ENCODE measurements around the gene PRKCE.

Gene PRKCE

DNA sequence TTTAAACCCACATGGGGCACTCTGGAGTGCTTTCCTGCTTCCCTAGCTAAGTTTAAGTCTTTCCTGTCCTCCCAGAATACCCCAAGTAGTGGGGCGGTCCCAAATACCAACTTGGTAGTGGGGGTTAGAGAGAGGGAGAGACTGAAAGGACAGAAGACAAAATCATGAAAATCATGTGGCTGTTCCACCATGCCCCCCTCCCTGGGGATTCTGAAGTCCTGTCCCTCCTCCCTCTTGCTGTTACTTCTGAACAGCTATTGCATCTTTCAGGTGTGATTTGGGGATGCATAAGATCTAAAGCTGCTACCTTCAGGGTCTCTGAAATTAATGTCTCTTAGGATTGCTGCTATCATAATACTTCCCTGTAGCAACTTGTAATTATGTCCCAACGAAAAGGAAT lies 378.9 kb downstream of the PRKCE start:
- Histone ChIP-seq H3K4me1 (ENCODE audit: insufficient read depth, low read length) (0 out of 2 replicates have a peak, but pooled peaks cover 4% of the 10 kb centered on the region), H3K36me3 (ENCODE audit: insufficient read depth, low read length) (no peaks in the 10 kb centered on the region)

DNA sequence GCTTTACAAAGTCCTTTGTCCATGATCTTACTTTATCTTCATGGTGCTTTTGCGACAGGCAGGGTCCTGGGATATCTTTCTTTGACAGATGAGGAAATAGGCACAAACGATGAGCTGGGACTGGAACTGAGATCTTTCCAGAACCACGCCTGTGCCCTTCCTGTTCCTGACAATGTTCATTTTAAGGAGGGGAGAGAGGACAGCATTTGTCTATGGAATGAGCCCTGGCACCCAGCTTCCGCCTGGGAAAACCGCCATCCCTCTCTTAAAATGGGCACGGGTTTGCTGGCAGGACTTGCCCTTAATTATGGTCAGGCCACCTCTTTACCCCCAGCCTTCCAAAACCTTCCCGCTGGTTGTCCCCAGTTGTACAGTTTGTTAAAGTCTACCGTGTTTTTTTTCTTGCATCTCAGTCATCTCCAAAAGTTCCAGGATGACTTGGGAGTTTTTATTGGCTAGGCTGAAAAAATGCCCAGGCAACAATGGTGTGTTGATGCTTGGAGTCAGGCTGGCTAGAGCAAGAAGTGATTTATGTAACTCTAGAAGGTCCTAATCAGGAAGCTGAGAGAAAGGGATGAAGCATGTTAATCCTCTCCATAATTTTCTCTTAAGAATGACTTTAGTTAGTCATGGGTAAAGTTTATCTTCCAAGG lies 380.8 kb downstream of the PRKCE start:
- H3K9ac ChIP-seq (ENCODE audit: low read depth, low read length): no peak overlapping the region
- H3K36me3 ChIP-seq (ENCODE audit: insufficient read depth, low read length): no peaks in the 10 kb centered on the region
- 0 out of 2 replicates have a peak, but pooled peaks cover 4% of the 10 kb centered on the region for H3K4me1 ChIP-seq (ENCODE audit: insufficient read depth, low read length)
- H3K9me3 ChIP-seq (ENCODE audit: control insufficient read depth, insufficient read depth, low read length): no peaks in the 10 kb centered on the region

More for the DNA sequence above, 378.9 kb downstream of the PRKCE start:
- H3K9me3 ChIP-seq (ENCODE audit: control insufficient read depth, insufficient read depth, low read length): no peaks in the 10 kb centered on the region
- H3K9ac ChIP-seq (ENCODE audit: low read depth, low read length): no peak overlapping the region

DNA sequence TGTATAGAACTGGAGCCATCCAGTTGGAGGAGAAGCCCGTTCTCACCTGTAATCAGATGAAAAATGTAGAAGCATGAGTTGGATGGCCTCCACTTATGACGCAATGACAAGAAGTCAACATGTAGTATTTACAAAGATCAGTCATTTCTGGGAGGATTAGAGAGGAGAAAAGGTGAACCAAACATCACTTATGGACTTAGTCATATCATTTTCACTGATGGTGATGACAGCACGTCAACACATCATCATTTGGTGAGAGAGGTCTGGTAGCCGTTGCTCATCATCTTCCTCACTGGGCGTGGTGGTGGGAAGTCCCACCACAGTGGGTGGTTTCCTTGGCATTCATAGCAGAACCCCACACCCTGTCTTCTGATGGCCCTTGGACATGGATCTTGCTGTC lies 381.5 kb downstream of the PRKCE start:
- H3K36me3 ChIP-seq (ENCODE audit: insufficient read depth, low read length): no peaks in the 10 kb centered on the region
- H3K9me3 ChIP-seq (ENCODE audit: control insufficient read depth, insufficient read depth, low read length): no peaks in the 10 kb centered on the region
- H3K4me1 ChIP-seq (ENCODE audit: insufficient read depth, low read length): 0 out of 2 replicates have a peak, but pooled peaks cover 4% of the 10 kb centered on the region
- H3K9ac ChIP-seq (ENCODE audit: low read depth, low read length): no peak overlapping the region

- no peaks in the 10 kb centered on the region for H3K36me3 ChIP-seq (ENCODE audit: insufficient read depth, low read length)
- H3K9me3 ChIP-seq (ENCODE audit: control insufficient read depth, insufficient read depth, low read length): no peaks in the 10 kb centered on the region
- 0 out of 2 replicates have a peak, but pooled peaks cover 1% of the 10 kb centered on the region for H3K4me1 ChIP-seq (ENCODE audit: insufficient read depth, low read length)
- H3K9ac ChIP-seq (ENCODE audit: low read depth, low read length): no peak overlapping the region
These were observed 383.1 kb downstream of the PRKCE start for GRCh38 chr2:46034535-46034934.

DNA sequence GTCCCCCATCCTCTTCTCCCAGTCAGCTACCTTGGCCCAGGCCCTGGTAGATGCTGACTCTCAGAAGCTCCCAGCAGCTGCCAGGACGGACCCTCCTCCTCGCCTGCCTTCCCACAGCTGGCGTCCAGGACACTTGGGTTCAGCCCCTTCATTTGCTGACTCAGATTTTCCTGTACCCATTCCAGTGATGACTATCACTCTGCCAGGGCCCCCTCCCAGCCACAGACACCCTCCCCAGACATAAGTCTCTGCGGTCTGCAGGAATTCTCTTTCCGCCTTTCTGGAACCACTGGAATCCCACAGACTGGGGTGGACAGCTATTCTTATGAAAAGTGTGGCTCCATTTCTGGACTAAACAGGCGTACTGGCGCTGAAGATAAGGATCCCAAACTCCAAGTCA lies 385.5 kb downstream of the PRKCE start:
- Histone ChIP-seq H3K9me3 (ENCODE audit: control insufficient read depth, insufficient read depth, low read length) (no peaks in the 10 kb centered on the region), H3K9ac (ENCODE audit: low read depth, low read length) (no peak overlapping the region), H3K4me1 (ENCODE audit: insufficient read depth, low read length) (no peaks in the 10 kb centered on the region), H3K36me3 (ENCODE audit: insufficient read depth, low read length) (no peaks in the 10 kb centered on the region)

DNA sequence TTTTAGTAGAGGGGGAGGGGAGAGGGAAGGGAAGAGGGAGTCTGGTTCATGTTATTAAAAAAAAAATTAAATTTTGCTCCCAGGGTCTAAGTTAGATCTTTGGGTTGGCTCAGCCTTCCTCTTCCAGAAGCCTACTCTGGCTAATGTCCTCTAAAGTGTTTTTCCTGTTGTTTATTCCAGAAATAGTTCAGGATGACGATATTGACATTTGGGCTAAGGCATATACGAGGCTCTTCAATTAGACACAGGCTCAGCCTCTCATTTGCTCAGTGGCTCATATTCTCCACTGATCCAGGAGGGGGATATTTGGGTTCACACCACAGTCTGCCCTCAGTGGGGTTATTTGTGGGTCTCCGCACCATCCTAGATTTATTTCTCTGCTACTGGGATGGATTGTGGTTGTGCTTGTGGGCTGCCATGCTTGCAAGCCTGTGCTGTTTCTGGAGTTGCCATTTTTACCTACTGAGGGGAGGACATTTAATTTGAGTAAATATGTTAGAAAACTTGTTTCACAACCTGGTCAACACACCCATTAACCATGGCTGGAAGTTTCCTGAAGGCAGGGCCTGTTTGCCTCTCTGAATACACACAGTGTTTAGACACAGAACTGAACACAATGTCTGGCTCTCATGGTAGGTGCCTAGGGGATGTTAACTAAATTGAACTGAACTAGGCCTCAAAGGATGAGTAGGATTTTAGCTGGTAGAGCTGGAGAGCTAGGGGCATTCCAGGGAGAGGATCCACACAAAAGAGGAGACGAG lies 388.2 kb downstream of the PRKCE start:
- H3K9me3 ChIP-seq (ENCODE audit: control insufficient read depth, insufficient read depth, low read length): no peaks in the 10 kb centered on the region
- no peak overlapping the region for H3K9ac ChIP-seq (ENCODE audit: low read depth, low read length)
- no peaks in the 10 kb centered on the region for H3K4me1 ChIP-seq (ENCODE audit: insufficient read depth, low read length)
- no peaks in the 10 kb centered on the region for H3K36me3 ChIP-seq (ENCODE audit: insufficient read depth, low read length)

GRCh38 chr2:46040563-46041155 lies 389.2 kb downstream of the PRKCE start:
- no peaks in the 10 kb centered on the region for H3K4me1 ChIP-seq (ENCODE audit: insufficient read depth, low read length)
- no peaks in the 10 kb centered on the region for H3K36me3 ChIP-seq (ENCODE audit: insufficient read depth, low read length)
- H3K9me3 ChIP-seq (ENCODE audit: control insufficient read depth, insufficient read depth, low read length): no peaks in the 10 kb centered on the region
- H3K9ac ChIP-seq (ENCODE audit: low read depth, low read length): no peak overlapping the region

- Histone ChIP-seq H3K36me3 (ENCODE audit: insufficient read depth, low read length) (no peaks in the 10 kb centered on the region), H3K4me1 (ENCODE audit: insufficient read depth, low read length) (no peaks in the 10 kb centered on the region), H3K9me3 (ENCODE audit: control insufficient read depth, insufficient read depth, low read length) (no peaks in the 10 kb centered on the region), H3K9ac (ENCODE audit: low read depth, low read length) (no peak overlapping the region)
These were observed 390.0 kb downstream of the PRKCE start for GRCh38 chr2:46041434-46041833.

- no peaks in the 10 kb centered on the region for H3K9me3 ChIP-seq (ENCODE audit: control insufficient read depth, insufficient read depth, low read length)
- H3K4me1 ChIP-seq (ENCODE audit: insufficient read depth, low read length): no peaks in the 10 kb centered on the region
- H3K9ac ChIP-seq (ENCODE audit: low read depth, low read length): no peak overlapping the region
- H3K36me3 ChIP-seq (ENCODE audit: insufficient read depth, low read length): no peaks in the 10 kb centered on the region
These were observed 390.7 kb downstream of the PRKCE start for GRCh38 chr2:46042207-46042637.

DNA sequence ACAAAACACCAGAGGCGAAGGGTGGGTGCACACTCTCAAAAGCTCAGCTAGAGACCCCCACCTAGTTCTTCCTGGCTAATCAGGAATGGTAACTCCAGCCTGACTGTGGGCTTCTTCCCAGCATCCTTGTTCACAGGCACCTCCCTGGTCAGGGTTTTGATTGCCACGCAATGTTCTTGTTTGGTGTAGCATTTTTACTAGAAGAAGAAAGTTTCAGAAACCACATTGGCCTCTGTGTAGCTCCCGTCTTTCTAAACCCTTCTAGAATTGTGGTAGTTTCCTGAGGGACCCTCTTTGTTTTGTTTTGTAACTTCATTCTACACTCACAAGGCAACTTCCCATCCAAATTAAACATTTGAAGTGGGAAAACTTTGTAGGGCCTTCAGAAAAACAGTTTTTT lies 391.2 kb downstream of the PRKCE start:
- H3K36me3 ChIP-seq (ENCODE audit: insufficient read depth, low read length): no peaks in the 10 kb centered on the region
- H3K9ac ChIP-seq (ENCODE audit: low read depth, low read length): no peak overlapping the region
- no peaks in the 10 kb centered on the region for H3K4me1 ChIP-seq (ENCODE audit: insufficient read depth, low read length)
- H3K9me3 ChIP-seq (ENCODE audit: control insufficient read depth, insufficient read depth, low read length): no peaks in the 10 kb centered on the region

DNA sequence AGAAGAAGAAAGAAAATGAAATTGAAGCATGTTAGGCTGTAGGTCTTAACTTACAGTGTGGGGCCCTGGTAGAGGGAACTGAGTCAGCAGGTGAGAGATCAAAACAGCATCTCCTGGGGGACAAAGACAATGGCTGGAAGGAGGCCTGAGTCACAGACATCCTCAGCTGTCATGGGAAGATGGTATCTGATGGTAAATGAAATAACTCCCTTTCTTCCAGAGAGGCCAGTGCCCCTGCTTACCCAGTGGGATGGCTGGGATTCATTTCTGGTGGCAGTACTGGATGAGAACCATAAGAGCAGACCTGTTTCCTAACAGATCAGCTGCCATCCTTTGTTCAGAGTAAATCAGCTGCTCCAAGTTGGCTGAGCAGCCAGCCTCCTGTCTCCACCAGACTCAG lies 394.4 kb downstream of the PRKCE start:
- H3K4me1 ChIP-seq (ENCODE audit: insufficient read depth, low read length): no peaks in the 10 kb centered on the region
- H3K36me3 ChIP-seq (ENCODE audit: insufficient read depth, low read length): no peaks in the 10 kb centered on the region
- H3K9ac ChIP-seq (ENCODE audit: low read depth, low read length): no peak overlapping the region
- H3K9me3 ChIP-seq (ENCODE audit: control insufficient read depth, insufficient read depth, low read length): no peaks in the 10 kb centered on the region

- Histone ChIP-seq H3K36me3 (ENCODE audit: insufficient read depth, low read length) (no peaks in the 10 kb centered on the region), H3K4me1 (ENCODE audit: insufficient read depth, low read length) (no peaks in the 10 kb centered on the region), H3K9ac (ENCODE audit: low read depth, low read length) (no peak overlapping the region), H3K9me3 (ENCODE audit: control insufficient read depth, insufficient read depth, low read length) (no peaks in the 10 kb centered on the region)
These were observed 395.8 kb downstream of the PRKCE start for GRCh38 chr2:46047290-46047689.

DNA sequence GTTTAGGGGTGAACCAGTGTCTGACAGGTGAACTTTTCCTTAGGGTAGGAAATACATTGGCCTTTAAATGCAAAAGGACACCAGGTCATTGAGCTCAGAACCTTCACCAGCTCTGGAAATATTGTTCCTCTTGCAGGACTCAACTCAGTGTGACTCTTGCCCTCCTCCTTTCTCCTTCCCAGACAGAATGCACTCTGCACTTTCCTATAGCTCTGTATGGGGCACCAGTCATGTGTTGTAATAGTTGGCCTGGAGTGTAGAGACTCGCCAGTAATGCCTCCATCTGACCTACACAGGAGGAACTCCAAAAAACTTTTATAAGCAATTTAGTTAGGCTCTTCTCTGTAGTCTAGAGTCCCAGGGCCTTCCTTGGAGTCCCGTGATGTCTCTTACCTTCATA lies 397.2 kb downstream of the PRKCE start:
- Histone ChIP-seq H3K36me3 (ENCODE audit: insufficient read depth, low read length) (no peaks in the 10 kb centered on the region), H3K9ac (ENCODE audit: low read depth, low read length) (no peak overlapping the region), H3K4me1 (ENCODE audit: insufficient read depth, low read length) (no peaks in the 10 kb centered on the region), H3K9me3 (ENCODE audit: control insufficient read depth, insufficient read depth, low read length) (no peaks in the 10 kb centered on the region)

- Histone ChIP-seq H3K36me3 (ENCODE audit: insufficient read depth, low read length) (no peaks in the 10 kb centered on the region), H3K9me3 (ENCODE audit: control insufficient read depth, insufficient read depth, low read length) (no peaks in the 10 kb centered on the region), H3K4me1 (ENCODE audit: insufficient read depth, low read length) (no peaks in the 10 kb centered on the region), H3K9ac (ENCODE audit: low read depth, low read length) (no peak overlapping the region)
These were observed 398.6 kb downstream of the PRKCE start for GRCh38 chr2:46050027-46050426.

GRCh38 chr2:46050489-46050888 lies 399.0 kb downstream of the PRKCE start:
- Histone ChIP-seq H3K9ac (ENCODE audit: low read depth, low read length) (no peak overlapping the region), H3K4me1 (ENCODE audit: insufficient read depth, low read length) (no peaks in the 10 kb centered on the region), H3K36me3 (ENCODE audit: insufficient read depth, low read length) (no peaks in the 10 kb centered on the region), H3K9me3 (ENCODE audit: control insufficient read depth, insufficient read depth, low read length) (no peaks in the 10 kb centered on the region)

Data from ES-I3 (cell line).